Calu3 (cell line): Measurements from ENCODE around the gene EIPR1. TPM values are rescaled to one million over a fixed set of nuclear protein-coding genes. Genes with fewer than 3 reads are reported as not detected.

Experiments used
- BruUV-seq: library from RNA; stranded (reverse); fragments of 400-500 nt; replicated peaks from 2 replicates; lab custom pipeline; 2021; lab: Mats Ljungman, UMichigan
- CTCF ChIA-PET: fragments of 300-600 bp; sonication (Branson Sonifier 250); formaldehyde crosslinking; loops from one replicate; lab custom pipeline; 2022; ENCODE audit warnings: antibody characterized with exemption; lab: Charles Lee
- DNase-seq: peaks from one replicate; pipeline ENCODE4 v3.0.0; 2022
- H3K27ac Mint-ChIP-seq: one replicate; pipeline ENCODE4 v1.8.0; 2022; ENCODE audit warnings: mixed read lengths; ENCODE audit not compliant: unreplicated experiment
- H3K27me3 Mint-ChIP-seq: one replicate; pipeline ENCODE4 v1.8.0; 2022; ENCODE audit warnings: mixed read lengths; ENCODE audit not compliant: unreplicated experiment
- H3K36me3 Mint-ChIP-seq: one replicate; pipeline ENCODE4 v1.8.0; 2022; ENCODE audit warnings: mild to moderate bottlenecking, moderate library complexity, mixed read lengths; ENCODE audit not compliant: insufficient read depth, unreplicated experiment
- H3K4me1 Mint-ChIP-seq: one replicate; pipeline ENCODE4 v1.8.0; 2022; ENCODE audit warnings: mild to moderate bottlenecking, low read depth, mixed read lengths; ENCODE audit not compliant: unreplicated experiment
- H3K4me3 Mint-ChIP-seq: one replicate; pipeline ENCODE4 v1.8.0; 2022; ENCODE audit warnings: mild to moderate bottlenecking, low read depth, moderate library complexity, mixed read lengths; ENCODE audit not compliant: unreplicated experiment
- H3K9me3 Mint-ChIP-seq: one replicate; pipeline ENCODE4 v1.8.0; 2022; ENCODE audit warnings: low read depth, mixed read lengths; ENCODE audit not compliant: unreplicated experiment
- intact Hi-C: fragments of 100-400 bp; cut with micrococcal nuclease; formaldehyde crosslinking; loops from one replicate; pipeline ENCODE4 v1.10.0; 2022; ENCODE audit not compliant: unreplicated experiment
- total RNA-seq: library from RNA; stranded (reverse); gene quantifications from 2 replicates; pipeline ENCODE4 v1.2.3, GENCODE V29; 2022
- TF ChIP-seq, protein P1 (sequence below): fragments of 200-600 bp; IDR thresholded peaks from one replicate; pipeline ENCODE4 v1.8.0; 2022; ENCODE audit warnings: antibody characterized with exemption; ENCODE audit not compliant: unreplicated experiment

Gene EIPR1
- total RNA-seq, 1 experiment from 2014 or later: 31.7 TPM

DNA sequence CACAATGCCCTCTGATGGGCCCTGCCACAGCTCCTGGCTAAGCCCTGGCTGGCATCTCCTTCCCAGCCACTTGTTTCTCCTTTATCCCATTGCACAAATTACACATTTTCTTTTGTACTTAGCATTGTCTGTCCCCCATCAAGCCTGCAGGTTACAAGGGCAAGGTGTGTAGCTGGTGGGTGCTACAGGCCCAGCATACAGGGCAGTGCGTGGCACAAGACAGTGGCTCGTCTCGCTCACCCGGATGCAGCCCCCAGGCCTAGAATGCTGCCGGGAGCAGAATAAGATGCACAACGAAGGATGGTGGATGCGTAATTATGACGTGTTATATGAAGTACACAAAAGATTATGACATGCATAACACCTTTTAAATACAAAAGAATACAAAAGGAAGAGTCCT, 87.6 kb downstream of the EIPR1 start:
- CTCF ChIA-PET: interaction anchor here (0.7 kb wide), 1 partner anchor 22 kb away, joined by 3 read pairs; no protein-coding TSS in a partner anchor
- intact Hi-C loops: no loop called here

DNA sequence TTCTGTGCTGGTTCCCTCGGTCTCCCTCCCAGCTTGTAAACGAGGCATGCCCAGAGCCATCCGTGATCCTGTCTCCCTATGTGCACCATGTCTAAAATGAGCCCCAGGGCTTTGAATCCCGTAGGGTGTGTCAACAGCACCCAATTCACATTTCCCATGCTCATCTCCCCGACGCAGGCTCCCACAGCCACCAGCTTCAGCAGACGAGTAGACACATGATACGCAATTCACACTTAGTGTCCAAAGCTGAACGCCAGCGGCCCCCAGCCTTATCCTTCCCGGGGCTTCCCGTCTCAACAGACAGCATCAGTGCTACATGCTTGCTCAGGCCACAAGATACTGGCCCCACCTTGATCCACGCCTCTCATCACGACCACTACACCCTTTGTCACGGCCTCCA, 88.1 kb downstream of the EIPR1 start:
- no TSS peak for BruUV-seq
- H3K27ac Mint-ChIP-seq: no peak overlapping the region
- no peaks in the 10 kb centered on the region for H3K4me1 Mint-ChIP-seq
- TF ChIP-seq, protein P1, sequence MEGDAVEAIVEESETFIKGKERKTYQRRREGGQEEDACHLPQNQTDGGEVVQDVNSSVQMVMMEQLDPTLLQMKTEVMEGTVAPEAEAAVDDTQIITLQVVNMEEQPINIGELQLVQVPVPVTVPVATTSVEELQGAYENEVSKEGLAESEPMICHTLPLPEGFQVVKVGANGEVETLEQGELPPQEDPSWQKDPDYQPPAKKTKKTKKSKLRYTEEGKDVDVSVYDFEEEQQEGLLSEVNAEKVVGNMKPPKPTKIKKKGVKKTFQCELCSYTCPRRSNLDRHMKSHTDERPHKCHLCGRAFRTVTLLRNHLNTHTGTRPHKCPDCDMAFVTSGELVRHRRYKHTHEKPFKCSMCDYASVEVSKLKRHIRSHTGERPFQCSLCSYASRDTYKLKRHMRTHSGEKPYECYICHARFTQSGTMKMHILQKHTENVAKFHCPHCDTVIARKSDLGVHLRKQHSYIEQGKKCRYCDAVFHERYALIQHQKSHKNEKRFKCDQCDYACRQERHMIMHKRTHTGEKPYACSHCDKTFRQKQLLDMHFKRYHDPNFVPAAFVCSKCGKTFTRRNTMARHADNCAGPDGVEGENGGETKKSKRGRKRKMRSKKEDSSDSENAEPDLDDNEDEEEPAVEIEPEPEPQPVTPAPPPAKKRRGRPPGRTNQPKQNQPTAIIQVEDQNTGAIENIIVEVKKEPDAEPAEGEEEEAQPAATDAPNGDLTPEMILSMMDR: no peak
- CTCF ChIA-PET: no interaction called here
- no peak for DNase-seq
- no peaks in the 10 kb centered on the region for H3K27me3 Mint-ChIP-seq
- H3K4me3 Mint-ChIP-seq: no peak overlapping the region
- intact Hi-C loops: no loop called here
- no peaks in the 10 kb centered on the region for H3K9me3 Mint-ChIP-seq
- H3K36me3 Mint-ChIP-seq: no peaks in the 10 kb centered on the region

More for the DNA sequence above, 87.6 kb downstream of the EIPR1 start:
- Mint-ChIP-seq H3K9me3 (no peaks in the 10 kb centered on the region), H3K27me3 (no peaks in the 10 kb centered on the region), H3K4me1 (no peaks in the 10 kb centered on the region), H3K4me3 (no peak overlapping the region), H3K27ac (no peak overlapping the region), H3K36me3 (no peaks in the 10 kb centered on the region)
- DNase-seq: no peak
- TF ChIP-seq, protein P1: no peak
- no TSS peak for BruUV-seq

DNA sequence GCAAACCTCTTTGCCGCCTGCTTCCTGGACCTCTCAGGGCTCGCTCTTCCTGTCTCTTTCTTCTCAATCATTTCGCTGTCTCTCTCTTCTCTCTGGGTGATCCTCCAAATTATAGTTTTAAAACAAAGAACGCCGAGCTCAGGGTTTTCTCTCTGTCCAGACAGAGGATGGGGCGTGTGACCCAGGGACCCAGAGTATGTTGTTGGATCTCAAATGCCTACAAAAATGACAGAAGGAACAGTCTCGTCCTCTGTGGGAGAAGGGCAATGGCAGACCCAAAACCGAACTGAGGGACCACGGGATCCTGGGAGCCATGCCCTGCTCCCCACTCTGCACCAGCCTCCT, 88.5 kb downstream of the EIPR1 start:
- no peaks in the 10 kb centered on the region for H3K4me1 Mint-ChIP-seq
- H3K27me3 Mint-ChIP-seq: no peaks in the 10 kb centered on the region
- no peaks in the 10 kb centered on the region for H3K9me3 Mint-ChIP-seq
- H3K27ac Mint-ChIP-seq: no peak overlapping the region
- intact Hi-C loops: no loop called here
- no peaks in the 10 kb centered on the region for H3K36me3 Mint-ChIP-seq
- no peak overlapping the region for H3K4me3 Mint-ChIP-seq
- TF ChIP-seq, protein P1: no peak
- DNase-seq: no peak
- no TSS peak for BruUV-seq
- CTCF ChIA-PET: no interaction called here

DNA sequence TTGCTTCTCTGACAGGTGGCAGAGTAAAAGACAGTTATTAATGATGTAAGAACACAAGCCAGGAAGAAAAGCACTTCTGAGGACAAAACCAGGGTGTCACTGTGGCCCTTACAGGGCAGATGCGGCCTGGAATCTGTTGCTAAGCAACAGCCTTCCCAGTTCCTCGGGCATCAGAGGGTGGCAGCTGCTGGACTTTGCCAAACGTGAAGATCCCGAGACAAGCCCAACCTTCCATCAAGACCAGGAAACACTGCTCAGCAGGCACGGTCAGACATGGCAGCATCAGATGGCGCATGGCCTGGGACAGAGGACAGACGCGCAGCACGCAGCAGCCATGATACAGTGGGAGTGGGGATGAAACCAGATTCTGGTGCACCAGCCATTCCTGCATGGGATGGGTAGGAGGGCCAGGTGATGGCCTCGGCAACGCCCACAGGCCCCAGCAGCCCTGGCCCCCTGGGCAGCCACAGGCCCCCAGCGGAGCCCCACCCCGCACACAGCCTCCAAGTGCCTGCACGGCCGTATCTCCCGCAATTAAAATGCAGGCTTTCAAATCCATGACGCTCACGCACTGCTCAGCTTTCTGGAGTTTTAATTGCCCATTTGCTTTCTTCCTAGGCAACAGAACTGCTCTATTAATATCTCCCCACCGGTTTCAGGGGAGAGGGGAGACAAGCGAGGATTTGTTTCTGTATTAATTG, 89.0 kb downstream of the EIPR1 start:
- no peak overlapping the region for H3K27ac Mint-ChIP-seq
- no TSS peak for BruUV-seq
- TF ChIP-seq, protein P1: no peak
- intact Hi-C loops: no loop called here
- no peak for DNase-seq
- H3K9me3 Mint-ChIP-seq: no peaks in the 10 kb centered on the region
- H3K4me3 Mint-ChIP-seq: no peak overlapping the region
- CTCF ChIA-PET: no interaction called here
- H3K27me3 Mint-ChIP-seq: no peaks in the 10 kb centered on the region
- H3K4me1 Mint-ChIP-seq: no peaks in the 10 kb centered on the region
- H3K36me3 Mint-ChIP-seq: no peaks in the 10 kb centered on the region
